ENCODE data around the gene MAPRE2. TPM values are rescaled to one million over a fixed set of nuclear protein-coding genes. Genes with fewer than 3 reads are reported as not detected.

MAPRE2 gene
- total RNA-seq, 4 donors from 2014 or later = 22.9 to 39.2 (median 35.8) TPM

DNA sequence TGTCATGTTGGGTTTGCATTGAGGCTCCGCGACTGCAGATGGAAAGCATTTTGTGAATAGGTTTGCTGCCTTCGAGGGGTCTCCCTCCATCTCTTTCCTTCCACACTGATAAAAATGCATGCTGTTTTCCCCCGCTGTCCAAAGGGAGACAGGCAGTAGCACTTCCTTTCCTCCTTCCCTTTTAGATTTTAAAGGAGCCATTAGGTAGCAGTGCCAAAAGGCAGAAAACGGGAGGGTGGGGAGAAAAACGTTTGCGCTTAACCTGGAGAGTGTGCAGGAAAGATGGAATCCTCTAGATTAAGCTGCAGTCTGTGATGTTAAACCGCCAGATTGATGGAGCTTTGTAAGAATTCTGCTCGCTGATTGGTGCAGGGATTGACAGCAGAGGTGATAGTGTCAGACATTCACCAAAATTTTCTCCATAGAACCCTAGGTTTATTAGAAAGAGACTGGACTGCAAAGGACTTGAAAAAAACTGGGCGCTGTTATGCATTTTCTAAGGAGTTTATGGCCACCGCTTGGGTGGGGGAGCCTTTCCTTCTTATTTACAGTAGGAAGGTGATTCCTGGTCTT, 688 bp downstream of the MAPRE2 start:
- 4 to 5% methylated on average over 7 to 11 of the region's 11 CpGs for WGBS, 2 donors (ENCODE audit: low coverage in 1 of 2)
- Histone ChIP-seq H3K4me1 (peaks cover 3 to 56% (median 8%) of the 10 kb centered on the region in 3 donors), H3K9me3 (no peaks in the 10 kb centered on the region), H3K36me3 (no peaks in the 10 kb centered on the region), H3K4me3 (peak overlapping the region; percentile 71 to 78), H3K27ac (peak overlapping the region; percentile 10 to 89 (median 86)), H3K27me3 (no peaks in the 10 kb centered on the region)
- no peak for ATAC-seq
- TF ChIP-seq, protein P1, sequence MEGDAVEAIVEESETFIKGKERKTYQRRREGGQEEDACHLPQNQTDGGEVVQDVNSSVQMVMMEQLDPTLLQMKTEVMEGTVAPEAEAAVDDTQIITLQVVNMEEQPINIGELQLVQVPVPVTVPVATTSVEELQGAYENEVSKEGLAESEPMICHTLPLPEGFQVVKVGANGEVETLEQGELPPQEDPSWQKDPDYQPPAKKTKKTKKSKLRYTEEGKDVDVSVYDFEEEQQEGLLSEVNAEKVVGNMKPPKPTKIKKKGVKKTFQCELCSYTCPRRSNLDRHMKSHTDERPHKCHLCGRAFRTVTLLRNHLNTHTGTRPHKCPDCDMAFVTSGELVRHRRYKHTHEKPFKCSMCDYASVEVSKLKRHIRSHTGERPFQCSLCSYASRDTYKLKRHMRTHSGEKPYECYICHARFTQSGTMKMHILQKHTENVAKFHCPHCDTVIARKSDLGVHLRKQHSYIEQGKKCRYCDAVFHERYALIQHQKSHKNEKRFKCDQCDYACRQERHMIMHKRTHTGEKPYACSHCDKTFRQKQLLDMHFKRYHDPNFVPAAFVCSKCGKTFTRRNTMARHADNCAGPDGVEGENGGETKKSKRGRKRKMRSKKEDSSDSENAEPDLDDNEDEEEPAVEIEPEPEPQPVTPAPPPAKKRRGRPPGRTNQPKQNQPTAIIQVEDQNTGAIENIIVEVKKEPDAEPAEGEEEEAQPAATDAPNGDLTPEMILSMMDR (IDR thresholded peaks at IDR 0.05) = no peak
- TF ChIP-seq POLR2A (IDR thresholded peaks at IDR 0.05) (no peak), EP300 (IDR thresholded peaks at IDR 0.05) (no peak), POLR2AphosphoS5 (IDR thresholded peaks at IDR 0.05) (no peak)

DNA sequence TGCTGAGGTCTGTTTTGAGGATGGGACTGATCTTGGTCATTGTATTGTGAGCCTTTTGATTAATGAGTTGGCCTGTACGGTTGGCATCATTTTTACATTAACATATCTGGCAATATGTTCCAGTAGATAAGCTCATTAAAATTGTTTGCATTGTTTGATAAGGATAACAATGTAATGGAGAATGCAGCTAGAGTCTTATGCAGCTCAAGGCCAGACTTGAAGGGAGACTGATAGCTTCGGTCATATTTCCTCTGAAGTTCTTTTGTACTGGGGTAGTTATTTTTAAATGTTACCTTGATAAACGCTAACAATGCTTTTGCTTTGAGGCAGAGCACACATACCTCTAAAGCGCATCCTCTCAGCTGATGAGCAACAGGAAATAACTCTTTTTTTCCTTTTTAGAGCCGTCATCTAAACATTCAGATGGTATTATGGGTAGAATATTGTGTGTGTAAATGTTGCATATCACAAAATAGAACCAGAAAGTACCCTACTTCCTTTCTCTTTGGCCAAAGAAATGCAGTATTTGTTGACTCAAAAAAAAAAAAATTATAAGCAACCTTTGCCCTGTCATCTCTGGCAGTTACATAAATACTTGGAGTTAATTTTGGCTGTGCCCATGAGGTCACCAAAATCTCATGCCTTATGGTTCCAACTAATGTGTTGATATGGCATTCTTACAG, 1.3 kb downstream of the MAPRE2 start:
- Histone ChIP-seq H3K27me3 (no peaks in the 10 kb centered on the region), H3K4me1 (peaks cover 3 to 56% (median 8%) of the 10 kb centered on the region in 3 donors), H3K9me3 (no peaks in the 10 kb centered on the region), H3K36me3 (no peaks in the 10 kb centered on the region), H3K27ac (peak overlapping the region; percentile 10 to 89 (median 52)), H3K4me3 (peak overlapping the region; percentile 71 to 78)
- WGBS, 2 donors (ENCODE audit: low coverage in 1 of 2) = 26 to 38% methylated on average over 5 of the region's 5 CpGs
- TF ChIP-seq POLR2AphosphoS5 (IDR thresholded peaks at IDR 0.05) = no peak
- no peak for TF ChIP-seq POLR2A (IDR thresholded peaks at IDR 0.05)
- TF ChIP-seq EP300 (IDR thresholded peaks at IDR 0.05) = no peak
- TF ChIP-seq, protein P1 (IDR thresholded peaks at IDR 0.05) = no peak
- ATAC-seq = no peak

DNA sequence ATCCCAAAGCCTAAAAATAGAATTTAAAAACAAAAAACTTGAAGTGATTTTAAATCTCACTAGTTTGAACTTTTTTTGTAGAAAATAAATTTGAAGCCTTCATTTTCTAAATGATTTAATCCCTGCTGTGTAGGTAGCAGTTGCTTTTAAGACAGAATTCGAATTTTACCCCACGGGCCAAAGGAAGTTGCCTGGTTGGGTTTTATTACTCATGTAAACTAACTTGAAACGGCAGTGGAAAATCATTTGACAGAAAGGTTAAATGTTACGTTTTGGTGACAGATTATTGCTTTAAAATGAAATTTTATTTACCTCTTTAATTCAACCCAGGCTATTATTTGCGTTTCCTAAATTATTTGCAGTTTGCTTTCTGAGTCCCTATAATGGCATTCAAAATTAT, 2.0 kb downstream of the MAPRE2 start:
- WGBS, 2 donors (ENCODE audit: low coverage in 1 of 2) = 21 to 39% methylated on average over 5 of the region's 5 CpGs
- no peak for ATAC-seq
- no peaks in the 10 kb centered on the region for H3K36me3 ChIP-seq
- H3K4me3 ChIP-seq = peak overlapping the region in 1 of 2 donors; percentile 78
- TF ChIP-seq POLR2A (IDR thresholded peaks at IDR 0.05) (no peak), POLR2AphosphoS5 (IDR thresholded peaks at IDR 0.05) (no peak), EP300 (IDR thresholded peaks at IDR 0.05) (no peak)
- TF ChIP-seq, protein P1 (IDR thresholded peaks at IDR 0.05) = no peak
- H3K27me3 ChIP-seq = no peaks in the 10 kb centered on the region
- peaks cover 3 to 56% (median 8%) of the 10 kb centered on the region in 3 donors for H3K4me1 ChIP-seq
- no peaks in the 10 kb centered on the region for H3K9me3 ChIP-seq
- H3K27ac ChIP-seq = peak overlapping the region in 3 of 4 donors; percentile 18 to 89 (median 85)

DNA sequence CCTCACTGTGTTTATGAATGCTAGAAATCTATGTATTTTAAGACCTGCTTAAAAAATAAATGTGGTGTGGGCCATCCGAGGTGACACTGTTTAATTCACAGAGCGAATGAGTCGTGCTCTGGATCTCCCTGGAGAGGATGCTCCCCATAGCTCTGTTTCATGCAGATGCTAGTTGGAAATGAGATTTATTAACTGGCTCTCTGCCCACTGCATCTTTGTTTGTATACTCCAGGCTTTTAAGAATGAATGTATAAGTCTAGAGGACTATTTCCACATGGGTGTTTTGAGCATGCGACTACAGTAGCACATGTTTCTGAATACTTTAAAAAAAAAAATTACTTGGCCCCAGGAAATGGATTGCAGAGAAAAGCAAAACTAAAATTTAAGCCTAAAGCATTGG, 3.9 kb downstream of the MAPRE2 start:
- peaks cover 5 to 71% (median 11%) of the 10 kb centered on the region in 3 donors for H3K4me1 ChIP-seq
- peak overlapping the region in 1 of 4 donors; percentile 89 for H3K27ac ChIP-seq

More for the DNA sequence above, 3.9 kb downstream of the MAPRE2 start:
- H3K36me3 ChIP-seq = no peaks in the 10 kb centered on the region
- WGBS, 2 donors (ENCODE audit: low coverage in 1 of 2) = 28 to 35% methylated on average over 4 of the region's 4 CpGs
- ATAC-seq = no peak
- H3K4me3 ChIP-seq = no peak overlapping the region
- TF ChIP-seq POLR2AphosphoS5 (IDR thresholded peaks at IDR 0.05) (no peak), POLR2A (IDR thresholded peaks at IDR 0.05) (no peak), EP300 (IDR thresholded peaks at IDR 0.05) (no peak)
- TF ChIP-seq, protein P1 (IDR thresholded peaks at IDR 0.05) = no peak
- no peaks in the 10 kb centered on the region for H3K9me3 ChIP-seq
- no peaks in the 10 kb centered on the region for H3K27me3 ChIP-seq

All from gastroesophageal sphincter (tissue), 4 donors.